Ureter (tissue), 1 donor: Measurements from ENCODE around the gene NFIX. TPM values are rescaled to one million over a fixed set of nuclear protein-coding genes. Genes with fewer than 3 reads are reported as not detected.

ENCODE experiments used
- DNase-seq: peaks from one replicate; pipeline ENCODE4 v3.0.0-alpha.2; 2020; ENCODE audit warnings: low spot score
- total RNA-seq: library from RNA; stranded (reverse); gene quantifications from one replicate; pipeline ENCODE4 v1.2.4, GENCODE V29; 2023
- donor health status: DM: yes; HTN: yes; CAD: no.

The NFIX gene
- total RNA-seq, 1 donor from 2014 or later = 91.7 TPM

GRCh38 chr19:13055213-13056051 is 60.2 kb downstream of the NFIX start:
- DNase-seq = peak; percentile 82

GRCh38 chr19:13056052-13056660 is 60.9 kb downstream of the NFIX start:
- no peak for DNase-seq

GRCh38 chr19:13057147-13057572 is 61.9 kb downstream of the NFIX start:
- no peak for DNase-seq

GRCh38 chr19:13057744-13058143 is 62.5 kb downstream of the NFIX start:
- no peak for DNase-seq

- no peak for DNase-seq
These were observed 63.8 kb downstream of the NFIX start for GRCh38 chr19:13058951-13059660.

GRCh38 chr19:13060233-13060963 is 65.1 kb downstream of the NFIX start:
- DNase-seq = peak; percentile 71

GRCh38 chr19:13060964-13061927 is 66.0 kb downstream of the NFIX start:
- peak; percentile 87 for DNase-seq

GRCh38 chr19:13062317-13062716 is 67.0 kb downstream of the NFIX start:
- no peak for DNase-seq

GRCh38 chr19:13063461-13064091 is 68.3 kb downstream of the NFIX start:
- DNase-seq = no peak

- no peak for DNase-seq
These were observed 68.8 kb downstream of the NFIX start for GRCh38 chr19:13064092-13064489.

- no peak for DNase-seq
These were observed 71.0 kb downstream of the NFIX start for GRCh38 chr19:13066226-13066625.

GRCh38 chr19:13066933-13067807 is 71.9 kb downstream of the NFIX start:
- no peak for DNase-seq

- no peak for DNase-seq
These were observed 73.0 kb downstream of the NFIX start for GRCh38 chr19:13068085-13068846.

- DNase-seq = no peak
These were observed 74.4 kb downstream of the NFIX start for GRCh38 chr19:13069415-13070359.

GRCh38 chr19:13070425-13071140 is 75.3 kb downstream of the NFIX start:
- no peak for DNase-seq

- no peak for DNase-seq
These were observed 76.3 kb downstream of the NFIX start for GRCh38 chr19:13071444-13072187.
